GM18517 (cell line): ENCODE data around the gene NME7.

ENCODE experiments used
- ATAC-seq: cut with Tn5 transposase; IDR thresholded peaks from one replicate; pipeline ENCODE4 v1.9.1; 2021; ENCODE audit warnings: mild to moderate bottlenecking, moderate library complexity; ENCODE audit not compliant: unreplicated experiment

NME7 gene

DNA sequence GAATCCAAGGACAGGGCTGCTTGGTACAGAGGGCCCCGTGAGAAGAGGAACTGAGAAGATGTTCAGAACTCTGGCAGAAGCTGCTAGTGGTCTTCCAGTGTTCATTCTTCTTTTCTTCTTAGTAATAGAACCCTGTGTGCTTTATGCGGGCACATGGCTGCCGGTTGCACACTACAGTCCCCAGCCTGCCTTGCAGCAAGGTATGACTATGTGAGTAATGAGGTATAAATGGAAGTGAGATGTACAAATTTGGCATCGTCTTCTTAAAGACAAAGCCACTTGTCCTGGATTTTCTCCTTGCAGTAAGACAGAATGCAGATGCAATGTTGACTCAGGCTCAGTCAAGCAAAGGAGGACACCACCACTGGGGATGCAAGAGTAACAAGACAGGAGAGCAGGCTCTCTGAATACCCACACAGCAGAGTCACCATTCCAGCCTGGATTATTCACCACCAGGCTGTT, 276.1 kb downstream of the NME7 start:
- peak; percentile 76 for ATAC-seq

DNA sequence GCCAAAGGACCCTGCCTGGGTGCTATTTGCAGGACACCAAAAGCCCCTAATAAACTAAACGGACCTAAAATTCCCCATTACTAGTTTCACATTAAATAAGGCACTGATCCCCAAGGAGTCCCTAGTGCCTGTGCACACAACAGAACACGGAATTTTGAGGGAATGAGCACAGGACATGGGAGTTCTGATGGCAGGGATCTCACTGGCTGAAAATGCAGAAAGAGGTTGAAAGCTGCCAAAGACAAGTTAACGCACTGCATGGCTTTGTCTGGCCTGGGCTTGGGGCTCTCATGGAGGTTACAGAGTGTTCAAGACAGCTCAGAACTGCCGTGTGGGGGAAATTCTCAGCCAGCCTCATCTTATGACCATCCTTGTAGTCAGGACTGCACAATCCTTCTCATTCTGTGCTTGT, 276.7 kb downstream of the NME7 start:
- ATAC-seq = peak; percentile 34

DNA sequence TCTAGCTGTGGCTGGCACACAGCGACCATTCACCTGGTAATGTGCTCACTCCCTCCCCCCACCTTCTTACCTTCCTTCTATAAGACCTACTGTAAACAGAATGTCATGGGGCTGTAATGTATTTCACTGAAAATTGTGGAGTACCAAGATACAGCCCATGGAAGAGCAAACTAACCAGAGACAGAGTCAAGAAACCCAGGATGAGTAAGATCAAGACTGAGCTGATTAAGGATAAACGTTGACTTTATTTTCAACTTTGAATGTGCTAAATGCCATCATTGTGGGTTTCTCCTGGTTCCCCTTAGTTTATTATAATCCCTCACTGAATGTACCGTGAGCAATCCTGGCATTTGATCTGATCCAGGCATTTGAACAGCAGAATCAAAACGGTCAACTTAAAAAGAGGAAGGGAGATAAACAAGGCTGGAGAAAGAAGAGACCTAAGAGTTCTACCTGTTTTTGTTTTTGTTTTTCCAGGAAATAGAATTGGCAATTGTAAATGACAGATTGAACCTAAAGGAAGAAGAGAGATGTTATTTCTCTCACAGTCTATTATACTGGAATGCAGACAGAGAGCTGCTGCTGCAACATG, 277.2 kb downstream of the NME7 start:
- no peak for ATAC-seq

DNA sequence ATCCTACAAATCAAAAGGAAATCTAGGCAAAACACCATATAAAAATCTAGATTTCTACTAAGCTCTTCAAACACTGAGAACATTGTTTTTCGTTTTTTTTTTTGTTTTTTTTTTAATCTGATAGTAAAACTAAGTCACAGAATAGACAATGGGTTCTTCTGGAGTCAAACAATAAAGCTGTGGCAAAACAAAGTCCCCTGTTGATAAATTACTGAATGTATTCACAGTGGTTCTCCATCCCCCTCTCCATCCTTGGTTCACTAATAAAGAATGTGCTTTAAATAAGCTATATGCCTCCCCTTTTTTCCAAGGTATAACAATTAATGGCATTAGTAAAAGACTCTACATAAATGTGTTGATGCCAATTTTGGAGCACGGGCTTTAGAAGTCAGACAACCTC, 277.8 kb downstream of the NME7 start:
- no peak for ATAC-seq

DNA sequence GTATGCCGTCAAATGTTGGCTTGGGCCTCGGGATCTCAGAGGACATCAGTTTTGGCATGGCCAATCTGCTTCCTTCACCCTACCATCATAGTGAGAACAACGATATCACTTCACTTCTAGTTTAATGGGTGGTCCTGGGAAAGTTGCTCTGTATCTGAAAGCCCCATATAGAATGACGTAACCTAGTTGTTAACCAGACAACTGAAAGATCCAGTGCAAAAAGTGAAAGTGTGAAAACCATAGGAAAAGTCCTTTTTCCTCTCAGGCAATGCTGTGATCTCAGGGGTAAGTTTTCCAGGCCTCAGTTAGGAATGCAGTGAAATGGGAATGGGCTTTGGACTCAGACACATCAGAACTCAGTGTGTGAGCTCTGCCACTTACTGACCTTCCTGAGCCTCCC, 279.7 kb downstream of the NME7 start:
- ATAC-seq = no peak

DNA sequence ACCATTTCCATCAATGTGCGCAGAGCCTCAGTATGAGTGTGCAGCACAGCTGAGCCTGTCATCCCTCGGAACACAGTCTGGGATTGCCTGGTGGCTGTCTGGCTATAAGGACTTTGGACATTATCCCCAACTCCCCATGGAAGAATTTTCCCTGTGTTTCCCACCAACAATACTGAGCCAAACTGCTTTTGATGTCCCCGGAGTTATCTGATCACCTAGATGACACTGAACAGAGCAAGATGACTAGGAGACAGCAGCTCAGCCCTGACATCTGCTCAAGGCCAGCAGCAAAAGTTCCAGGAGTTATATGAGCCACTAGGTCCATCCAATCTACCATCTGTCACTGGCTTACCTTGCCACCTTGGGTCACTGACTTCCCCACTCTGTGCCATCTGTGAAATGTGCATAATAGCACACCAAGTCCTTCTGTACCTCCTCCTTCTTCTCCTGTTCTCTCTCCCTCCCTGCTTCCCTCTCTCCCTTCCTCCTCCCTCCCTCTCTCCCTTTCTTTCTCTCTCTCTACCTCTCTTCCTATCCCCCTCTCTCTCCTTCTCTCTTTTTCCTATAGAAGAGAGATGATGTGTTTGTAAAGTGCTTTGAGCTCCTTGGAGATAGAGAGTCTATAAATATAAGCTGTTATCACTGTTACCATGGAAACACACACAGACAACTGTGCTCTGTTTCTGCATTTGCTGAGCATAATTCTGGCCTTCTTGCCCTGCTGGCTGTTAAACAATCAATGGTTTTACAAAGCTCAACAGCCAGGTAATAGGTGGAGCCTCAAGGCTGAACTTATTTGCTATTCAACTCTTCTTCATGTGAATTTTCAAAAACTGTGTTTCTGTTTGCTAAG, 280.8 kb downstream of the NME7 start:
- no peak for ATAC-seq

DNA sequence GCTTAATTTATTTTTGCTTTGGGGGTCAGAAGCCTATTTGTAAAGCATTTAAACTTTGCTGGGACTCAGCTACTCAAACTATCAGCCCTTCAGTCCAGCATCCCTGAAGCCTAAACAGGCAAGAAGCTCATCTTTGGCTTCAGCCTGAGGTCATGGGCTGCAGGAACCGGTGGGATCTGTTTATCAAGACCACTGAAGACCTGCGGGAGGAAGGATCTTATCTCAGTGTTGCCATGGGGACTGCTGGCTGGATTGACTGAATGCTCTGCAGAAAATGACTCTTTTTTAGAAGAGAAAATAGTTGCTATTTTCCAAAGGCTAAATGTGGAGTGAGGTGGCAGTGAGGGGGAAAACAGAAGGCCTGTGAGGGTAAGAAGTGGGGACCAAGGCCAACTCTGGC, 281.7 kb downstream of the NME7 start:
- ATAC-seq = no peak
